Left cardiac atrium (tissue), 4 donors: ENCODE results near the gene TRABD2B. TPM values are rescaled to one million over a fixed set of nuclear protein-coding genes. Genes with fewer than 3 reads are reported as not detected.

Experiments used
- ATAC-seq, 2 donors: fragments of 200-7000 bp; cut with Tn5 transposase; one replicate each; pipeline ENCODE4 v1.9.1; 2020; ENCODE audit warnings: mild to moderate bottlenecking in 2 of 2, moderate library complexity in 2 of 2
- DNase-seq: peaks from one replicate; pipeline ENCODE4 v3.0.0-alpha.2; 2020
- intact Hi-C, 2 donors: fragments of 100-400 bp; cut with DNase I; formaldehyde crosslinking; loops; one replicate each; pipeline versions ENCODE4 v1.14.1 to v1.15.1; 2022 to 2023
- total RNA-seq, 2 donors: library from RNA; stranded (reverse); fragmentation: NEBNext Ultra II Directional; extraction: Animal tissue kit (Norgen Biotek cat#: 25700); gene quantifications; one replicate each; pipeline ENCODE4 v1.2.1, GENCODE V29; 2021
- donor health status: DM: no; HTN: yes; CAD: no.
- donor health status: DM: no; HTN: yes; CAD: no; lungs with severe emphysema.
- donor health status: DM: yes; HTN: yes; CAD: no.
- donor health status: Dilated cardiomyopathy.

The TRABD2B gene
- total RNA-seq, 2 donors from 2014 or later = 6.2 to 7.6 TPM

DNA sequence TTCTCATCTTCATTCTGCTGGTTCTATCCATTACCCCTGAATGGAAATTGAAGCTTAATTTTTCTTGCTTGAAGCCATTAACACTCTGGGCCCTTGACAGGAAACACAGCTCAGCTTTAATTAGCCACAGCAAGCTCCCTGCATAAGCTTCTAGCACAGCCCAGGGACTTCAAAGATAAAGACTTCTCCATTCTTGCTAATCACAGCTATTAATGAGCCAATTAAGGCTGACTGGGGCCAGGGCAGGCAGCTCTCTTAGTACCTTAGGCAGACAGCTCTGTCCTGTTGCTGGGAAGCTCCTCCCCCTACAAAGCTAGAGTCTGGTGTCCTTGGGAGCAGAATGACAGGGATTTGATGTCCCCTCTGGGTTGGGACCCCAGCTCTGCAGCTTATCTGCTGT lies 27.9 kb upstream of the TRABD2B start:
- ATAC-seq = peak; percentile 21 to 34
- no peak for DNase-seq
- intact Hi-C loops = no loop called here

DNA sequence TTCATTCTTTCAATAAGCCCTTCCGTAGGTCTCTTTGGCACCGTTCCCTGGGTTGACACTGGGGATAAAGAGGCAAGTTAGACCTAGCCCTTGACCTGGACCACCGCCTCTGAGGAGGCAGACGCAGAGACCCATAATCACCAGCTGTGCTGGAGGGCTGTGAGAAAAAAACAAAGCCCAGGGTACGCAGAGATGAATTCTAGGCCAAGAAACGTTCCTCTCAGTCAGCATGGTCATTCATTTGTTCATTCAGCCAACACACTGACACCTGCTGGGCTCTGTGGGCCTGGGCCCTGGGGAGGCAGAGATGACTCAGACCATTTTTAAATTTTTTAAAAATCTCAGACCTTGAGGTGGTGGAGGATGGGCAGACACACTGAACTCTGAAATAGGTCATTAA lies 26.3 kb upstream of the TRABD2B start:
- intact Hi-C loops = no loop called here
- ATAC-seq (no peak), DNase-seq (no peak)

DNA sequence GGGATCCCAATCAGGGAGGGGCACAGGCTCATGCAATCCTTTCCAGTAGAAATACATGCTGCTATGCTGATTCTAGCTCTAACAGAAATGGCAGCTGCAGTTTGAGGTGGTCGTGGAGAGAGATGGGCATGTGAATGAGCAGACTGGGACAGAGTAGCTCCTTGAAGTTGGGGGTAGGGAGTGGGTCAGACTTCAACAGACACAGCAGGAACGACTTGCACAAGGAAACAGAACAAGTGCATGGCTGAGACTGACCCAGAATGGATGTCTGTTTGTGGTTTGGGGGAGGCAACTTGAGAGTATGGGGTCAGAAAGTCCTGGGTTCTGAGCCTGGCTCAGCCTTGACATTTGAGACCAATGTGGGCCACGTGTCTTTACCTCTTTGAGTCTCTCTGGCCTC lies 25.1 kb upstream of the TRABD2B start:
- ATAC-seq (no peak), DNase-seq (no peak)
- intact Hi-C loops = no loop called here

DNA sequence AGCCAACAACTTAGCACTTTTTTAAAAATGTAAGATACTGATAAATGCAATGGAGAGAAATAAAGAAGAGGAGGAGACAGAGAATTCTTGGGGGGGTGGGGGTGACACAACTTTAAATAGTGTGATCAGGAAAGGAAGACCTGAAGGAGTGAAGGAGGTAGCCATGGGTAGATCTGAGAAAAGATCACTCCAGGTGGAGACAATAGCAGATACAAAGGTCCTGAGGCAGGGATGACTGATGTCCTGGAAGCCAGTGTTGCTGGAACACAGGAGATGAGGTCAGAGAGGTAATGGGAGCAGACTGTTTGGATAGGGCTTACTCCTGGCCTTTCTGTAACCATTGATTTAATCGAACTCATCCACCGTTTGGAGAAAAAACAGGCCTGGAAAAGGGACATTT lies 24.6 kb upstream of the TRABD2B start:
- intact Hi-C loops = no loop called here
- no peak for DNase-seq
- no peak for ATAC-seq

DNA sequence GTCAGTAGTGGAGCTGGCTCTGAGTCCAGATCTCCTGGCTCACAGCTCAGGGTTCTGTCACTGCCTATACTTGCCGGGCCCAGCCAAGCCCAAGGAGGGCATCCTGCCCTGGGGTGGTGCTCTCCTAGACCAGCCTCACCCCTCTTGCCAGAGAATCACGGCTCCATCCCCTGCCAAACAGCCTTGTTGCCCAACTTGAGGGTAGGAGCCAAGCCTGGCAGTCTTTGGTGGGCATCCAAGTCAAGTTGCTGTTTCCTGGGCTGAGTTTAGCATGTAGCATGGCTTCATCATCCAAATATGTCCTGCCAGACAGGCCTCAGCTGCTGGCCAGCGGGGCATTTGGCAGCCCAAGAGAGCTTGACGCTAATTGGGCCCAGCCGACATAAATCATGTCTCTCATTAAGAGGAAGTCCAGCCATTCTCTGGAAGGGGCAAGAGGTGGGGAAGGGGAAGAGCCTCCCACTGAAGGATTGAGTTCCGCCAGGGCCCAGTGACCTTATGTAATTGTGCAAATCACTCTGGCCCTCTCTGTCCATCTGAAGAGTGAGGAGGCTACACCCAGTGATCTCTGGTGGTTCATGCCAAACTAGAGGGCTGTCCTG lies 22.6 kb upstream of the TRABD2B start:
- intact Hi-C loops = no loop called here
- DNase-seq = peak; percentile 60
- ATAC-seq = peak; percentile 91 to 94

DNA sequence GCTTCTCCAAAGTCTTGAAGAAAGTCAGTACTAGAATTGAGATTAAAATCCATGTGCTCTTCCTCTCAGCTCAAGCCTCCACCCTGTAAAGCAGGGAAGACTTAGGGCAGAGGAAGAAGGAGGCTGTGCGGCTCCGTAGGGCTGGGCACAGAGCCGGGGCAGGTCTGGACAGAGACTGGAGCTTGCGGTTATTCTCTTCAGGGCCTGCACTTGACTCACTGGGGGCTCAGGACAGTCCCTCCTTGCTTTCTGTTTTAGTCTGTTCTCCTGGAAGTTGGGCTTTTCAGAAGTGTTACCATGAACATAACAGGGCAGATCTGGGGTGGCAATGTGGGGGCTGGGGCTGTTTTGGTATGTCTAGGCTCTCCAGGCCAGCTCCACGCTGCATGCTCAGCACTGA lies 21.6 kb upstream of the TRABD2B start:
- intact Hi-C loops = no loop called here
- no peak for ATAC-seq
- no peak for DNase-seq

DNA sequence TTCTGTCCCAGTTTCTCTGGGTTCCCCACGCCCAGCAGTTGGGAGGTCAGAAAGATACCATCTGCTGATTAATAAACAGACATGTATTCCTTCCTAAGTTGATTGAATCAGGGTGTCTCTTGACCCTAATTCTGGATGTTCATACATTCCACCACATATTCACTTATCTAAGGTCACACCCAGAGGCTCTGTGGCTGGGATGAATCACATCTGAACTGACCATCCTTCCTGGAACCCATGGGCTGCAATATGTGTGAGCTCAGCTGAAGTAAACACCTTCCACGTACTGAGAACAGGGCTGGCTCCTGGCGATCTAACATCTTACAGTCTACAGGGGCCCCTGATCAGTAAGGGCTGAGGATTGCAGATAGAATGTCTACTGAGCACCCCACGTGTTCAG lies 20.5 kb upstream of the TRABD2B start:
- DNase-seq = no peak
- ATAC-seq = peak in 1 of 2 donors; percentile 78
- intact Hi-C loops = no loop called here

DNA sequence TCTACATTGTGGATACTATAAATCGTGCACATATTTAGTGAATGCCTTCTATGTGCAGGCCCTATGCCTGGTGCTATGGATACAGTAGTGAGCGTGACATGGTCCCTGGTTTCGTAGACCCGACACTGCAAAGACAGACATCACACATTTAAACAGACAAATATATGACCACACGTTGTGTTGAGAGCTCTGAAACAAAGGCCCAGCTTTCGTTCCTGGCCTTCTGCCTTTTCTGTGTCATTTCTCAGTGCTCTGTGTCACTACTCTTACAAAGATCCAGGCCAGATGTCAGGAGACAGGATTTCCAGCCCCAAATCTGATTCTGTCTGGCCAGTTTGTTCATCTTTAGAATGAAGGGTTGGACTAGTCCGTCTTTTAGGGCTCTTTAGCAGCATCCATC lies 19.3 kb upstream of the TRABD2B start:
- intact Hi-C loops = no loop called here
- ATAC-seq (no peak), DNase-seq (no peak)

DNA sequence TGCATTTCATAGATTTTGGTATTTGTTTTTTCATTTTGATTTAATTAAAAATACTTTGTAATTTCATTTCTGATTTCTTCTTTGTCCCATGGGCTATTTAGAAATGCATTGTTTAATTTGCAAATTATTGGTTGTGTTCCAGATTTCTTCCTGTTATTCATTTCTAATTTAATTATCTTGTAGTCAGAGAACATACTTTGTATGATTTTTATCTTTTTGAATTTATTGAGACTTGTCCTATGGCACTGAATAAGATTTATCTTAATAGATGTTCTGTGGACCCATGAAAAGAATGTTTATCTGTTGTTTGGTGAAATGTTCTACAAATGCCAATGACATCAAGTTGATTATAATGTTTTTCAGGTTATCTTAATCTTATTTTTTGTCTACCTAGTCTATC lies 16.1 kb upstream of the TRABD2B start:
- DNase-seq (no peak), ATAC-seq (no peak)
- intact Hi-C loops = no loop called here

DNA sequence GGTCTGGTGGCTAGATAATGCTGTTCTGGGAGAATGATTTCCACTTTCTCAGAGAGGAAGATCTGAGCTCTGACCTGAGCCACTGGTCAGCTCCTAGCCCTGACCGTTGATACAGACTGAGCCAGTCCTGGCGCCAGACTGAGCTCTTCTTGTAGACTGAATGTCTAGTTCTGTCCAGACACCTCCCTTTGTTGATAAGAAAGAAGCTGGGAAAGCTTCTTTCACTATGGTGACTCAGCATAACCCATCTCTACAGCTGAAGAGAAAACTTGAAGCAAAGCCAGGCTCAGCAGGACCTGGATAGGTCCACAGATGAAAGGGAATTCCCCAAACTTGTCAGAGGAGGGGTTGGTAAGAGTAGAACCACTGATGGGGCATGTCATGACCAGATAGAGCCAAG lies 9.9 kb upstream of the TRABD2B start:
- intact Hi-C loops = no loop called here
- DNase-seq (peak; percentile 50), ATAC-seq (peak; percentile 86 to 94)

DNA sequence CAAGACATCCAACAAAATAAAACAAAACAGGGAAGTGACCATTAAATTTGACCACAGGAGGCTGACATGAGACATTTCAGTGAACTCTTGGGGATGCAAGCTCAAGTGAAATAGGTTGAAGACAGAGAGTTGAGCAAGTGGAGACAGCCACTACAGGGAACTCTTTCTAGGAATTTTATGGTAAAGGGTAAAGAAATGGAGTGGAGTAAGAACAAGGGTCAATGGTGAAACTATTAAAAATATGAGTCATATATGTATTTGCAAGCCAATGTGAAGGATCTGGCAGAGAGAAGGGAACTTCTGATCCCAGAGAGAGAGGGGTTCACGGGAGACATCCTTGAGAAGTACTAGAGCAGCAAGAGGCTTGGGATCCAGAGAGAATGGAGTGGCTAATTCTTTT lies 9.1 kb upstream of the TRABD2B start:
- peak in 1 of 2 donors; percentile 27 for ATAC-seq
- DNase-seq = no peak
- intact Hi-C loops = no loop called here

DNA sequence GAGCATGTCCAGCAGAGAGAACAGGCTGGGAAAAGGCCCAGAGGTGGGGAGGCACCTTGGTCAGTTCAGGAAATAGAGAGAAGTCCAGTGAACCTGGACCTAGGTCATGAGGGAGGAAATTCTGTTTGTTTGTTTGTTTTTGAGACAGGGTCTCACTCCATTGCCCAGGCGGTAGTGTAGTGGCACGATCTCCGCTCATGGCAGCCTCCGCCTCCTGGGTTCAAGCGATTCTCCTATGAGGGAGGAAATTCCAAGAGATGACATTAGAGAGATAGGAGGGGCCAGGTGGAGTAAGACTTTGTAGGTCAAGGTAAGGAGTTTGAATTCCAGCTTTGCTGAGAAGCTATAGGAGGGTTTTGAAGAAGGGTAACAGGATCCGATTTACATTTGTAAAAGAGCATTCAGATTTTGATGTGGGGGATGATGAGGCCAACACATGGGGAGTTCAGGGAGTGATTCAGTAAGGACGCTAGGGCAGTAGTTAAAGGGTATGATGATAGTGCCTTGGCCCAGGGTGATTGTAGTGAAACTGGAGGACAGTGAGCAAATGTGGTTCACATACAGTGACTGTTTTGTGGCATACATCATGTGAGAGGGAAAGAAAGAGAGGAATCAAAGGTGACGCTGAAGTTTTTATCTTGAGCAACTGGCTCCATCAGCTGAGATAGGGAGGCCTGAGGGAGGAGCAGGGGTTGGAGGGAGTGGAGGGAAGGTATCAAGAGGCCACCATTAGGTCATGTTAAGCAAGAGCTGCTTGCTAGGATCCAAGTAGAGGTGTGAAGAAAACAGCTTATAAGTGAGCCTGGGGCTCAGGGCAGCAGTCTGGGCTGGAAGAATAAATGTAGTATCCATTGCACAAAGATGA lies 8.3 kb upstream of the TRABD2B start:
- intact Hi-C loops = no loop called here
- peak in 1 of 2 donors; percentile 60 for ATAC-seq
- no peak for DNase-seq

DNA sequence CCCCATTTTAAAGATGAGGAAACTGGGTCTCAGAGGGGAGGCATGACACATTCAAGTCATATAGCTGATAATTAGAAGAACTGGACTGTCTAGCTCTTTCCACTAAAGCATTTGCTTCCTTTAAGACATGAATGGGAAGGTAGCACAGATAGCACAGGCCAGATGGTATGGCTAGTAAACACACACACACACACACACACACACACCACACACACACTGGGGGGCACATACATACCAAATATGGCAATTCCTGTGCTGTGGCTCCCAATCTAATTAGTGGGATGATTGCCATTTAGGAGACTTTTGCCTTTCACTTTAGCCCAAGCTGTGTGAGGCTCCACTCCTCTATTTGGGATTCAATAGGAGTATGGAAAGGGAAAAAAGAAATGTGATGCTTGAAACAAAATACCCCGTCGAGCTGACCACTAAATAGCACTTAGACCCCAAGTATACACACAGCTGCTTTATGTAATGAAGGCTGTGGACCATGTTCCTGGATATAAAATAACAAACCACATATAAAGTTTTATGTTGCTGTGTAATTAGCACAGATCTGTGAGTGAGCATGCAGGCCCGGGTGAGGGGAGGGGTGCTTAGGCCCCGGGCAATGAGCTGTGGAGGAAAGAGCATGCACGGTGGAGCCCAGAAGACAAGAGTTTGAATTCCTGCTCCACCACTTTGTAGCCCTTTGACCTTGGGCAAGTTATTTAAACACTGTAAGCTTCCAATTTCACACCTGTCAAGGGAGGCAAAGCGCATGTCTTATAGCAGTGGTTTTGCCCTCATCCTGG lies 6.8 kb upstream of the TRABD2B start:
- intact Hi-C loops = loop anchor here in 1 of 2 donors (2.0 kb wide), 1 partner anchor 57 kb away; no protein-coding TSS in a partner anchor

DNA sequence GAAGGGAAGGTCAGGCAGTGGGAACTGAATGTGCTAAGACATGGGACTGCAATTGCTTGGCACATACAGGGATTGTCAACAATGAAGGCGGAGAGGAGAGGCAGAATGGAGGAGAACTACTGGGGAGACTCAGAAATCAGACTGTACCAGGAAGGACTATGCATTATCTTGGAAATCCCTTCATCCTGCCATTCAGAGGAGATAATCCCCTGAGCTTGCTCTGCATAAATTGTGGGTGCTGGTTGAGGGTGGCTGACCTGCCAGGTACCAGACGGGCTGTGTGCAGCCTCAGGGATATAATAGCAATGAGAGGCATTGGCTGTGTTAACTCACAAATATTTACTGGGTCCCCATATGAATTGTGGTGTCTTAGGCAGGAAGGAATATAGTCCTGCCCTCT lies 5.0 kb upstream of the TRABD2B start:
- intact Hi-C loops = loop anchor here in 1 of 2 donors (2.0 kb wide), 1 partner anchor 59 kb away; no protein-coding TSS in a partner anchor
- DNase-seq = no peak
- no peak for ATAC-seq

More for the DNA sequence above, 6.8 kb upstream of the TRABD2B start:
- ATAC-seq (no peak), DNase-seq (no peak)

DNA sequence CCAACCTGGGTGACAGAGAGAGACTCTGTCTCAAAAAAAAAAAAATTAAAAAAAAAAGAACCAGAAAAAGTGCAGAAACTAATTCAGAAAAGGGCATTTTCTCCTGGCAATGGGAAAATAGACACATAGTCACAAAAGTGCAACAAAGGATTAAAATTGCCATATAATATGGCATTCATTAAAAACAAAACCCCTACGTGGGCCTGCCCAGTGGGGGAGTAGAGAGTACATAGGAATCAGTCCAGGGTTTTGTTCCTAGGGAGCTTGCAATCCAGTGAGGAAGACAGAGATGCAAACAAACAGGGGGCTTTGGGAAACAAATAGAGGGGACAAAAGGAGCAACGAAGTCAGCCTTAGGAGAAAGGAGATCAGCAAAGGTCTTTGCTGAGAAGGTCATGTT lies 4.5 kb upstream of the TRABD2B start:
- ATAC-seq = no peak
- intact Hi-C loops = loop anchor here in 1 of 2 donors (2.0 kb wide), 1 partner anchor 59 kb away; no protein-coding TSS in a partner anchor
- no peak for DNase-seq

DNA sequence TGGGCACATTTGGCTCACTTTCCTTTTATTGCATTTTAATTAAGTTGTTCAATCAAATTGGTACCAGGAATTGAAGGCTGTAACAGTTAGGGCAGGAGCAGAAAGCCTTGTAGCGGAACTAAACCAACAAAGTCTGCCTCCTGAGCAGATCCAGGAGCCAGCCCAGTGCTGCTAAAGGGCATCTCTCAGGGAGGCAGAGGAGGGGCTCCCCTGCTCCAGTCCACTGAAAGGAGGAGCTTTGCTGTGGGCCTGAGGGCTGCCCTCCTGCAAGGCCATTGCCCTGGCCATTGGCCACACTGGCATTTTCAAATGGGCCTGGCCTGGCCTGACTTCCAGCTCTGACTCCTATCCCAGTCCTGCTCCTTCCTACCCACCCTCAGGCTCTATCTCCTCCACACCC lies 3.7 kb upstream of the TRABD2B start:
- intact Hi-C loops = no loop called here
- ATAC-seq = no peak

DNA sequence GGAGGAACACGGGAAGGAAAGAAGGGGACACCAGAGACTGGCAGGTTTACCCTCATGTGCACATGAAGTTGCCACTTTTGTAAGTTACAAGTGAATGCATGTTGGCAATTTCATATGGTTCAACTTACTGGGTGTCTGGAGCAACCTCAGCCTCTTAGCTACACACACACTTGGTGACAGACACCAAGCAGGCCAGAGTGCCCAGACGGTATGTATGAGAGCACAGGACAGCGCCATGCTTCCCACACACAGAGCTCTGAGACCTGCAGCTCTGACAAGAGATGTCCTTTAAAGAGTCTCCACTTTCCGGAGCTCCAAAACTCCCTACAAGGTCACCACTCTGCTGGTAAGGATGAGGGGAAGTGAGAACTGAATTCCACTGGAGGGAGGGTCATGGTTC lies 1.9 kb upstream of the TRABD2B start:
- no peak for ATAC-seq
- intact Hi-C loops = loop anchor here (5.0 to 10.0 kb wide), 2 partner anchors 63 to 214 kb away; no protein-coding TSS in a partner anchor

More for the DNA sequence above, 3.7 kb upstream of the TRABD2B start:
- DNase-seq = no peak

DNA sequence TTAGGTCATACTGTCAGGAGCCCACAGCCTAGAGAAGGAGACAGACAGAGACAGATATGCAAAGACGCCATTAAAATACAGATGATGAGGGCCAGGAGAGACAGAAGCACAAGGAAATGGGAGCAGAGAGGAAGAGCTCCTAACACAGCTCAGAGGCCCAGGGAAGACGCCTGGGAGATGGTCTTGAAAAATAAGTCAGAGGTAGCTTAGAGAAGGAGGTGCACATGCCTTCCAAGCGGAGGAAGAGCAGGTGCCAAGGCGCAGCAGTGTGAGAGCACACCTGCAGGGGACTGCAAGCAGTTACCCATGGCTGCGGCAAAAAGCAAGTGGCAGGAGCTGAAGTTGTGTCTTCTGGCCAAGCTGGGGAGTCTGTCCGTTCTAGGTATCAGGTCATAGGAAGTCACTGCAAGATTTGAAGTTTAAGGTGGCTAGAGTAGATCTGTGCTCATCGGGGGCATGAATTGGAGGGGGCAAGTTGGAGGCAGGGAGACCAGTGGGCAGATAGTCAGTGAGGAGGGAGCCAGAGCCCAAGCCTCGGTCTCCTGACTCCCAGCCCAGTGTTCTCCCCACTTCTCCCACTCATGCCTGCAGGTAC lies 1.3 kb upstream of the TRABD2B start:
- no peak for DNase-seq
- no peak for ATAC-seq
- intact Hi-C loops = loop anchor here (5.0 to 10.0 kb wide), 2 partner anchors 64 to 214 kb away; no protein-coding TSS in a partner anchor

More for the DNA sequence above, 1.9 kb upstream of the TRABD2B start:
- DNase-seq = no peak
